T47D (cell line): Measurements from ENCODE around the gene IL20.

Experiments used
- DNase-seq, 2 experiments: peaks; one replicate each; pipeline versions ENCODE4 v3.0.0 to v3.0.0-alpha.2; 2011 to 2012; ENCODE audit warnings: low read depth in 1 of 2, low spot score in 1 of 2
- JUND ChIP-seq: IDR thresholded peaks from 2 replicates; pipeline ENCODE4 v1.6.1; 2012; ENCODE audit warnings: low read depth
- in situ Hi-C: cut with HindIII; loops from 2 replicates; pipeline ENCODE4 v1.10.0; 2016; ENCODE audit warnings: low sequenced_read_pairs, low pct_unique_long_range_greater_than_20kb

IL20 gene

GRCh38 chr1:206833106-206833680 lies 32.2 kb upstream of the IL20 start:
- DNase-seq = no peak
- TF ChIP-seq JUND = no peak
- in situ Hi-C loops = no loop called here

GRCh38 chr1:206833801-206834200 lies 31.6 kb upstream of the IL20 start:
- no peak for DNase-seq
- in situ Hi-C loops = no loop called here
- TF ChIP-seq JUND = no peak

DNA sequence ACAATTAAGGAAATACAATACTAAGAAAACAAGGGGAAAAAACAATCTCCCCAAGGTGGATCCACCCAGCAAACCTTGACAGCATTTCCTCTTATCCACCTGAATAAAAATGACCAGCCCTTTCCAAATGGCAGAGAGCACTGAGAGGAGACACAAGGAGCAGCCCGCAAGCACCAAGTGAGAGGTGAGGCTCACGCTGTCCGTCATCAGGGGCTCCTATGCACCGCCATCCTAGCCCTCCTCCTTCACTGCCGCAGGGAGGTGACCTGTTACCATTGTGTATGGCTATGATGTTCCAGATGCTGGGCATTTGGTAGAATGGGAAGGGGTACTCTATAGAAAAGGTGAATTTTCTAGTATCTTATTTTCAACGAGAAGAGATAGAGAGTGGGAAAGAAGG lies 31.2 kb upstream of the IL20 start:
- no peak for DNase-seq
- TF ChIP-seq JUND = no peak
- in situ Hi-C loops = no loop called here

- no peak for DNase-seq
- no peak for TF ChIP-seq JUND
- in situ Hi-C loops = no loop called here
Measured at GRCh38 chr1:206834711-206835110, 30.7 kb upstream of the IL20 start.

- TF ChIP-seq JUND = no peak
- in situ Hi-C loops = no loop called here
- no peak for DNase-seq
Measured at GRCh38 chr1:206835186-206835585, 30.2 kb upstream of the IL20 start.

DNA sequence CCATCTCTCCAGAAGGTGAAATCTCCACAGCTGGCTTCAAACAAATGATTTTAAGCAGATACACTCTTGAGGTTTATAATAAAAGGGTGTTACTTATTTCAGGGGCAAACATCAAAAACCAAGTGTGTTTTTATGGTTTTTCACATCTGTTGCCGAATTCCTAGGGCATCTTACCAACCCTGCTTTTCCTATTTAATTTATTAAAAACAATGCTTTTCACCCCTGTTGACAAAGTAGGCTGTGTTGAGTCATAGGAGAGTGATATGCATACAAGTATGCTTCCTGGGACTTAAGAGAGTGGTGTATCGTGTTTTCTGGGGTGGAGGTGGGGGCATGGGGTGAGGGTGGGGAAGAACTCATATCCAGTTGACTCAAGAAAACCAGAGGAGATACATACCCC lies 29.3 kb upstream of the IL20 start:
- in situ Hi-C loops = no loop called here
- no peak for TF ChIP-seq JUND
- DNase-seq = no peak

DNA sequence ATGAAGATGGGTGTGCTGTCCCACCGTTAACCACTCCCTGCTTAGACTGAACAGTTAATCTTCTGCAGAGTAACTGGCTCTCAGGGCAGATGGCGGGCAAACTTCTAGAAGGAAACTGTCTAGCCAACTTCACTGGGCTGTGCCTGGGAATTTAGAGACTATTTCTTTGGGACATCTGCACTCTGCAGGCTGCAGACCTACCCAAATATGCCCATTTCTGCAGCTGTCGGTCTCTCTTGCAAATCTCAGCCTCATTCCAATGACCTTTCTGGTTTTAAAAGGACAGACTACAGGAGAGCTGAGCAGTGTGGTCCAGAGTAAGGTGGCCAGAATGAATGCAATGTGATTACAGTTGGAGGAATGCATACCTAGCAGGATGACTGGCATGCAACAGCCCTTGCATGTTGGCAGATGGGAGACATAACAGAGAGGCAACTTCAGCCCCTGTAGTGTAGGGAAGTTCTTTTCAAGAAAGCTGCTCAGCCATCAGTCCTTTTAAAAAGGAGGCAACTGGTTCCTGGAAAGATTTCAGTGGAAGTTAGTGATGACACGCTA lies 26.3 kb upstream of the IL20 start:
- no peak for DNase-seq
- TF ChIP-seq JUND = no peak
- in situ Hi-C loops = no loop called here

GRCh38 chr1:206839857-206840256 lies 25.6 kb upstream of the IL20 start:
- in situ Hi-C loops = no loop called here
- DNase-seq = no peak
- no peak for TF ChIP-seq JUND

GRCh38 chr1:206841609-206842323 lies 23.7 kb upstream of the IL20 start:
- peak in 1 of 2 experiments; percentile 55 for DNase-seq
- in situ Hi-C loops = no loop called here
- no peak for TF ChIP-seq JUND

DNA sequence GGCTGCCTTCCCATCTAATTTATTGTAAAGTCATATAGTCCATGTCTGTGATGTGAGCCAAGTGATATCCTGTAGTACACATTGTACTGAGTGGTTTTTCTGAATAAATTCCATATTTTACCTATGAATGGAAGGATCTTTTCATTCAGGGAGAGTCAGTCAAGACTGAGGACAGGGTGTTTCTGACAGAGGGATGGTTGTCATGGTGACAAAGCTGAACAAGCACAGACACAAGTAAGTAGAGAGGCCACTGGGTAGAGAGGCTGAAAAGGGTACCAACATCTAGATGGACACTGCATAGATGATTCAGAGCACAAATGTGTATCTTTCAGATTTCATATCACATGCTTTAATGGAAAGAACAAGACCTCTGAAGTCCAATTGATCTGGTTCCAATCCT lies 22.6 kb upstream of the IL20 start:
- no peak for TF ChIP-seq JUND
- no peak for DNase-seq
- in situ Hi-C loops = no loop called here

GRCh38 chr1:206843626-206844025 lies 21.8 kb upstream of the IL20 start:
- no peak; the same call in 1 of the 2 replicates for TF ChIP-seq JUND
- peak in 1 of 2 experiments; percentile 90 for DNase-seq
- in situ Hi-C loops = no loop called here

GRCh38 chr1:206846487-206846886 lies 18.9 kb upstream of the IL20 start:
- TF ChIP-seq JUND = no peak
- in situ Hi-C loops = no loop called here
- peak in 1 of 2 experiments; percentile 56 for DNase-seq

DNA sequence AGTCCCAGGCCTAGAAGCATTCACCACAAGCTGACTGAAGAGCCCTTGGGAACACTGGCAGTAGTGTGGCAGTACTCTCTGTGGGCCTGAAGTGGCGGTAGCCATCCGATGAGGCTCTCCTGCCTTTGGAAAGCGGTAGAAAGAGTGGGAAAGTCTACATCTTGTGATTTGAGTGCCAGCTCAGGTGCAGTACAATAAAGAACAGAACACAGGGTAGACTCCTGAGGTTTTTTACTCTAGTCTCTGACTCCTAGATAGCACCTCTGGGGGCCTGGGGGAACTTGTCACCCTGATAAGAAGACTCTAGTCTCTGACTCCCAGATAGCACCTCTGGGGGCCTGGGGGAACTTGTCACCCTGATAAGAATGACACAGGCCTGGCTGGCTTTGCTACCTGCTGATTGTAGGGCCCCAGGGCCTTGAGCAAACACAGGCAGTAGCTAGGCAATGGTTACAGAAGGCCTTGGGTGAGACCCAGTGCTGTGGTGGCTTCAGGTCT lies 18.0 kb upstream of the IL20 start:
- no peak for TF ChIP-seq JUND
- in situ Hi-C loops = no loop called here
- DNase-seq = no peak
